ENCODE data around the gene USP15. TPM values are rescaled to one million over a fixed set of nuclear protein-coding genes. Genes with fewer than 3 reads are reported as not detected.
"Not testable (repeated sequence)": the region's sequence is repeated elsewhere in the genome, so short reads cannot be mapped to it uniquely, and the experiment has no call there.

The USP15 gene
- total and polyA plus RNA-seq, 4 donors: 37.9 to 105 (median 52.5) TPM

DNA sequence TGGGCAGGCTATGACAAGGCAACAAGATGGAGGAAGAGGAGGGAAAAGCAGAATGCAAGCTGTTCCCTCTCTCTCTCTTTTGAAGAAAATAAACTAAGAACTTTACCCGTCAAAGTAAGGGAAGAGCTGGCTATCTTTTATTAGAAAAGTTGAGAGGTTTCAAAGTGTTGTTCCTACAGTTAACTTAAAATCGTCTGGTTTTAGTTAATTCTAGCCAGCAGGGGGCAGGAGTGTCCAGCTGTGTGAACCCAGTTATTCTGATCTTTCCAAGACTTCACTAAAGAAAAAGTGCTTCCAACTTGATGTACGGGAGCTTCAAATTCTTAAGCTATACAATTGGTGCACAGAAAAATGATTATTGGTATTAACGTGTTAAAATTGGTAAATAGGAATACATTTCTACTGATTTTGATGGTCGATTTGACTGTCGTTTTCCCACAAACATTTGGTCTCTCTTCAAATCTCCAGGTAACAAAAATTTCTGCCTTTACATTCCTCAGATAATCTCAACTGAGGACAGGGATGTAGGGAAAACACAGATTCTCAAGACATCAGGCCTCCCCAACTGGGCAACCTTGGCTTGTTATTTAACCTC lies 178.0 kb downstream of the USP15 start:
- Histone ChIP-seq H3K27me3 (ENCODE audit: control insufficient read depth, insufficient read depth, low read length) (peaks cover 15% of the 10 kb centered on the region), H3K9me3 (ENCODE audit: control insufficient read depth, insufficient read depth, low read length) (peaks cover 3% of the 10 kb centered on the region), H3K4me3 (ENCODE audit: low read depth, low read length) (no peak overlapping the region), H3K27ac (ENCODE audit: low read depth, low read length) (no peak overlapping the region), H3K4me1 (ENCODE audit: control insufficient read depth, insufficient read depth, low read length) (peaks cover 11% of the 10 kb centered on the region), H3K36me3 (ENCODE audit: control insufficient read depth, insufficient read depth, low read length) (no peaks in the 10 kb centered on the region)
- peak in 5 of 6 donors; percentile 26 to 83 (median 38) for DNase-seq (ENCODE audit: low read depth in 4 of 6, low spot score in 6 of 6)
- 0% methylated on average over 1 of the region's 6 CpGs for WGBS (ENCODE audit: insufficient coverage)

- H3K36me3 ChIP-seq (ENCODE audit: control insufficient read depth, insufficient read depth, low read length): no peaks in the 10 kb centered on the region
- no peaks in the 10 kb centered on the region for H3K27me3 ChIP-seq (ENCODE audit: control insufficient read depth, insufficient read depth, low read length)
- no peak for DNase-seq (ENCODE audit: low read depth in 4 of 6, low spot score in 6 of 6)
- no peaks in the 10 kb centered on the region for H3K9me3 ChIP-seq (ENCODE audit: control insufficient read depth, insufficient read depth, low read length)
- WGBS (ENCODE audit: insufficient coverage): no CpG with 5 or more reads among the region's 2 CpGs
- no peak overlapping the region for H3K27ac ChIP-seq (ENCODE audit: low read depth, low read length)
- no peaks in the 10 kb centered on the region for H3K4me1 ChIP-seq (ENCODE audit: control insufficient read depth, insufficient read depth, low read length)
- no peak overlapping the region for H3K4me3 ChIP-seq (ENCODE audit: low read depth, low read length)
These were observed 186.7 kb downstream of the USP15 start for GRCh38 chr12:62446754-62447452.

DNA sequence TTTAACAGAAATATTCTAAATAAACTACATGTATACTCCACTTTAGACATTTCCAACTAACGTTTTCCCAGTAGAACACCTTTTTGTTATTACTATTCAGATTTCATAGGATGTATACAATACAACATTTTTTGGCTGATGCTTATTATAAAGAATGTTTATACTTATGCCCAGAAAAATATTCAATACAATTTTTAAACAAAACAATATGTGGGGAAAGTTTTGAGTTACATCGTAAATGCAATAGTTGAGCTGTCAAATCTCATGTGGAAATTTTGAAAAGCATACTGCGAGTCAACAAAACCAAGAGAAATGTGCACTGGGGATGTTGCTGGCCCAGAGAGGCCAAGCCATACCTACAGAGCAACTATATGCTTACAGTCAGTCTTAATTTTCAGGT lies 188.2 kb downstream of the USP15 start:
- H3K4me3 ChIP-seq (ENCODE audit: low read depth, low read length): no peak overlapping the region
- no peaks in the 10 kb centered on the region for H3K9me3 ChIP-seq (ENCODE audit: control insufficient read depth, insufficient read depth, low read length)
- WGBS (ENCODE audit: insufficient coverage): no CpG with 5 or more reads among the region's 3 CpGs
- no peaks in the 10 kb centered on the region for H3K4me1 ChIP-seq (ENCODE audit: control insufficient read depth, insufficient read depth, low read length)
- no peaks in the 10 kb centered on the region for H3K27me3 ChIP-seq (ENCODE audit: control insufficient read depth, insufficient read depth, low read length)
- no peaks in the 10 kb centered on the region for H3K36me3 ChIP-seq (ENCODE audit: control insufficient read depth, insufficient read depth, low read length)
- H3K27ac ChIP-seq (ENCODE audit: low read depth, low read length): no peak overlapping the region
- no peak for DNase-seq (ENCODE audit: low read depth in 4 of 6, low spot score in 6 of 6)

- H3K4me1 ChIP-seq (ENCODE audit: control insufficient read depth, insufficient read depth, low read length); H3K4me3 ChIP-seq (ENCODE audit: low read depth, low read length); H3K9me3 ChIP-seq (ENCODE audit: control insufficient read depth, insufficient read depth, low read length); H3K27me3 ChIP-seq (ENCODE audit: control insufficient read depth, insufficient read depth, low read length); DNase-seq (ENCODE audit: low read depth in 4 of 6, low spot score in 6 of 6); H3K27ac ChIP-seq (ENCODE audit: low read depth, low read length); H3K36me3 ChIP-seq (ENCODE audit: control insufficient read depth, insufficient read depth, low read length): not testable (repeated sequence)
- WGBS (ENCODE audit: insufficient coverage): no CpG with 5 or more reads among the region's 2 CpGs
These were observed 195.2 kb downstream of the USP15 start for GRCh38 chr12:62455429-62455828.

DNA sequence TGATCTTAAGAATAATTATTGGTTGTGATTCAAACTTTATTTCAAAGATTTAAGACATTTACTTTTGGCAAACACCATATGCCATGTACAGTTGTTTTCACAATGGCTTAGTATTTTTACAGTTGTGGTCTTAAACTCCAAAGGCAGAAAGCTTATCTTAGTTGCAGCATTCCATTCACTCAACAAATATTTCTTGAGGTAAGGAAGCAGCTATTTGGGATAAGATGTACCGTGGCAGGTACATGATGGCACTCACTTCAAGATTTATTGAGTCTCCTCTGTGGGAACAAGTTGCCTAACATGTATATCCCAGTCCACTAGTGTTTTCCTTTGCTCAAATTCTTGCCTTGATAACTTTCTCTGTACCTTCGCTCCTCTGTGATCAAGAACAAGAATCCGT lies 198.4 kb downstream of the USP15 start:
- no peaks in the 10 kb centered on the region for H3K9me3 ChIP-seq (ENCODE audit: control insufficient read depth, insufficient read depth, low read length)
- H3K4me1 ChIP-seq (ENCODE audit: control insufficient read depth, insufficient read depth, low read length): no peaks in the 10 kb centered on the region
- WGBS (ENCODE audit: insufficient coverage): no CpG with 5 or more reads among the region's 3 CpGs
- DNase-seq (ENCODE audit: low read depth in 4 of 6, low spot score in 6 of 6): no peak
- H3K27me3 ChIP-seq (ENCODE audit: control insufficient read depth, insufficient read depth, low read length): no peaks in the 10 kb centered on the region
- no peaks in the 10 kb centered on the region for H3K36me3 ChIP-seq (ENCODE audit: control insufficient read depth, insufficient read depth, low read length)
- no peak overlapping the region for H3K27ac ChIP-seq (ENCODE audit: low read depth, low read length)
- H3K4me3 ChIP-seq (ENCODE audit: low read depth, low read length): no peak overlapping the region

DNA sequence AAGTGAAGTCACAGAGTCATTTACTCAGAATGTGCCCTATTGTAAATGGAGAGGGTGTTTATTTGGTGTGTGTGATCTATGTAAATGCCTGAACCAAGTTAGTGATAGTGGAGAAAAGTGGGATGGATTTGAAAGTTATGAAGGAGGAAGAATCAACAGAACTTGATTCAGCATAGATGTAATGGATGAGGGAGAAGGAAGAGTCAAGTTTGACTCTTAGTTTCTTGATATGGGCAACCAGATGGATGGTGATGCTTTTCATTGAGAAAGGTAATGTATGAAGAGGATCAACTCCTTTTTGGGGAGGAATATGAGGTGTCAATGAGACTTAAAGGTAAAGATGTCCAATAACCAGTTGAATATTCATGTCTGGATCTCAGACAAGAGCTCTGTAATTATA lies 199.8 kb downstream of the USP15 start:
- no peaks in the 10 kb centered on the region for H3K36me3 ChIP-seq (ENCODE audit: control insufficient read depth, insufficient read depth, low read length)
- H3K27ac ChIP-seq (ENCODE audit: low read depth, low read length): no peak overlapping the region
- no peaks in the 10 kb centered on the region for H3K9me3 ChIP-seq (ENCODE audit: control insufficient read depth, insufficient read depth, low read length)
- no peak for DNase-seq (ENCODE audit: low read depth in 4 of 6, low spot score in 6 of 6)
- H3K4me3 ChIP-seq (ENCODE audit: low read depth, low read length): no peak overlapping the region
- no peaks in the 10 kb centered on the region for H3K4me1 ChIP-seq (ENCODE audit: control insufficient read depth, insufficient read depth, low read length)
- H3K27me3 ChIP-seq (ENCODE audit: control insufficient read depth, insufficient read depth, low read length): no peaks in the 10 kb centered on the region

GRCh38 chr12:62461171-62461837 lies 201.1 kb downstream of the USP15 start:
- not testable (repeated sequence) for H3K4me1 ChIP-seq (ENCODE audit: control insufficient read depth, insufficient read depth, low read length); H3K27me3 ChIP-seq (ENCODE audit: control insufficient read depth, insufficient read depth, low read length); H3K4me3 ChIP-seq (ENCODE audit: low read depth, low read length); H3K27ac ChIP-seq (ENCODE audit: low read depth, low read length); DNase-seq (ENCODE audit: low read depth in 4 of 6, low spot score in 6 of 6); H3K9me3 ChIP-seq (ENCODE audit: control insufficient read depth, insufficient read depth, low read length); H3K36me3 ChIP-seq (ENCODE audit: control insufficient read depth, insufficient read depth, low read length)
- WGBS (ENCODE audit: insufficient coverage): 95% methylated on average over 30 of the region's 32 CpGs

DNA sequence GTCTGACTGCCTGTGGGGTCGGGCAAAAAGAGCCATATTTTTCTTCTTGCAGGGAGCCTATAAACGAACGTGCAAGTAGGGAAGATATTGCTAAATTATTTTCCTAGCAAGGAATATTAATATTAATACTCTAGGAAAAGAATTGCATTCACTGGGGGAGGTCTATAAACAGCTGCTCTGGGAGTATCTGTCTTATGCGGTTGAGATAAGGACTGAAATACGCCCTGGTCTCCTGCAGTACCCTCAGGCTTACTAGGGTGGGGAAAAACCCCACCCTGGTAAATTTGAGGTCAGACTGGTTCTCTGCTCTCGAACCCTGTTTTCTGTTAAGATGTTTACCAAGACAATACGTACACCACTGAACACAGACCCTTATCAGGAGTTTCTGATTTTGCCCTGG lies 203.0 kb downstream of the USP15 start:
- not testable (repeated sequence) for H3K4me3 ChIP-seq (ENCODE audit: low read depth, low read length); H3K36me3 ChIP-seq (ENCODE audit: control insufficient read depth, insufficient read depth, low read length); H3K9me3 ChIP-seq (ENCODE audit: control insufficient read depth, insufficient read depth, low read length); H3K27ac ChIP-seq (ENCODE audit: low read depth, low read length); H3K4me1 ChIP-seq (ENCODE audit: control insufficient read depth, insufficient read depth, low read length); DNase-seq (ENCODE audit: low read depth in 4 of 6, low spot score in 6 of 6); H3K27me3 ChIP-seq (ENCODE audit: control insufficient read depth, insufficient read depth, low read length)
- WGBS (ENCODE audit: insufficient coverage): 96% methylated on average over 3 of the region's 7 CpGs
